ENCODE results near the gene IKZF4.
A peak's percentile ranks its signal among the peaks of the same experiment; 100 is the strongest.
"Not testable (repeated sequence)": the region's sequence is repeated elsewhere in the genome, so short reads cannot be mapped to it uniquely, and the experiment has no call there.

The IKZF4 gene

DNA sequence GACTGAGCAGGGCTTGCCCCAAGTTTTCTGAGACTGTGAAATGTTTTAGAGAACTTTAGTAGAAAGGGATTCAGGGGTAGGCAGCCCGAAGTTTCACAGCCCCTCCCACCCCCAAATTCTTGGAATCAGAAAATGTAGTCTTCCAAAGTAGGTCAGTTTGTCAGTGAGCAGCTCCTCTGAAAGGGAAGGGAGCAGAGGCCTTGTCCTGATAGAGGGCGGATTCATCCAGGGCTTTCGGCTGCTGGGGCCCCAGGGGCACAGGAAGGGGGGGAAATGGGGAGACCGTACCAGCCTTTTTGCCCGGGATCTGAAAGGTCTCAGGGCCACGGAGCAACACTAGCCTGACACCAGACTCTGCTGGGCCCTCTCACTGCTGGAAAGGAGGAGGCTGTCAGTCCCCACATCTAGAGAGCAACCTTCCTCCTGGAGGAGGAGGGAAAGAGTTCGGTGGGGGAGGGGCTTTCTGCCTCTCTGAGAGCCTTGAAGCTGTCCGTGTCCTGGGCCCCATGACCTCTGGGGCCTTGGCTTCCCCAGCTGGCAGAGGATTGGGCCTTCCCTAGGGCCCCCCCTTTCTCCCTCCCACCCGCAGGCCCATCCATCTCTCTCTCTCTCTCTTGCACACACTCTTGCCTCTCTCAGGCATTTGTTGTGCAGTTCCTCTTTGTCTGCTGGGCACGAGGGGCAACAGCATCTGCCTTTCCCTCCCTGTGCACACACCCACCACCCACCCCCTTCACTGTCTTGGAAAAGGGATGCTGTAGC is at the start of gene IKZF4:
TSS of gene IKZF4 (plus strand) at position 621 of the 762 bp plus-strand sequence. CDS start 451 bp downstream, outside the sequence.
- H3K4me3 ChIP-seq (ENCODE audit: low read length) = peak within 1 kb of the TSS; percentile 67
- peak; percentile 32 for DNase-seq (ENCODE audit: low read depth)
- peak within 1 kb of the TSS; percentile 83 for H3K9ac ChIP-seq (ENCODE audit: low read length)
- H3K9me3 ChIP-seq (ENCODE audit: control insufficient read depth, low read length) = no peaks in the 10 kb centered on the region
- H3K36me3 ChIP-seq (ENCODE audit: control insufficient read depth, insufficient read depth, low read length, severe bottlenecking) = peaks cover 10% of the 10 kb centered on the region
- H3K27me3 ChIP-seq (replicated peaks; ENCODE audit: control insufficient read depth, insufficient read depth, low read length) = no peaks in the 10 kb centered on the region
- peaks cover 29% of the 10 kb centered on the region for H3K4me1 ChIP-seq (ENCODE audit: control insufficient read depth, insufficient read depth, low read length)

DNA sequence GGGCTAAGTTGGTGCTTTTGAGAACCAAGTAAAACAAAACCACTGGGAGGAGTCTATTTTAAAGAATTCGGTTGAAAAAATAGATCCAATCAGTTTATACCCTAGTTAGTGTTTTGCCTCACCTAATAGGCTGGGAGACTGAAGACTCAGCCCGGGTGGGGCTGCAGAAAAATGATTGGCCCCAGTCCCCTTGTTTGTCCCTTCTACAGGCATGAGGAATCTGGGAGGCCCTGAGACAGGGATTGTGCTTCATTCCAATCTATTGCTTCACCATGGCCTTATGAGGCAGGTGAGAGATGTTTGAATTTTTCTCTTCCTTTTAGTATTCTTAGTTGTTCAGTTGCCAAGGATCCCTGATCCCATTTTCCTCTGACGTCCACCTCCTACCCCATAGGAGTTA is 48.8 kb upstream of the IKZF4 start:
- peak; percentile 66 for DNase-seq (ENCODE audit: low read depth)
- H3K27me3 ChIP-seq (replicated peaks; ENCODE audit: control insufficient read depth, insufficient read depth, low read length) = no peaks in the 10 kb centered on the region
- H3K36me3 ChIP-seq (ENCODE audit: control insufficient read depth, insufficient read depth, low read length, severe bottlenecking) = peaks cover 3% of the 10 kb centered on the region
- peak overlapping the region; percentile 91 for H3K9ac ChIP-seq (ENCODE audit: low read length)
- H3K9me3 ChIP-seq (ENCODE audit: control insufficient read depth, low read length) = no peaks in the 10 kb centered on the region
- H3K4me1 ChIP-seq (ENCODE audit: control insufficient read depth, insufficient read depth, low read length) = peaks cover 35% of the 10 kb centered on the region
- H3K4me3 ChIP-seq (ENCODE audit: low read length) = peak overlapping the region; percentile 89

DNA sequence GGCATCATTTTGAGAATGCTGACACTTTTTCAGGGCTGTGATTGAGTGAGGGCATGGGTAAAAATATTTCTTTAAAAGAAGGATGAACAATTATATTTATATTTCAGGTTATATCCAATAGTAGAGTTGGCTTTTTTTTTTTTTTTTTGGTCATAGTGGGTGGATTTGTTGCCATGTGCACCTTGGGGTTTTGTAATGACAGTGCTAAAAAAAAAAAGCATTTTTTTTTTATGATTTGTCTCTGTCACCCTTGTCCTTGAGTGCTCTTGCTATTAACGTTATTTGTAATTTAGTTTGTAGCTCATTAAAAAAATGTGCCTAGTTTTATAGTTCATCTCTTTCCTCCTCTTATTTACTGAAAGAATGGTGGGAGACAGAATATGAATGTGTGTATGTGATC is 48.4 kb upstream of the IKZF4 start:
- peak overlapping the region; percentile 91 for H3K9ac ChIP-seq (ENCODE audit: low read length)
- H3K9me3 ChIP-seq (ENCODE audit: control insufficient read depth, low read length) = no peaks in the 10 kb centered on the region
- no peaks in the 10 kb centered on the region for H3K27me3 ChIP-seq (replicated peaks; ENCODE audit: control insufficient read depth, insufficient read depth, low read length)
- DNase-seq (ENCODE audit: low read depth) = peak; percentile 17
- peaks cover 7% of the 10 kb centered on the region for H3K36me3 ChIP-seq (ENCODE audit: control insufficient read depth, insufficient read depth, low read length, severe bottlenecking)
- peaks cover 31% of the 10 kb centered on the region for H3K4me1 ChIP-seq (ENCODE audit: control insufficient read depth, insufficient read depth, low read length)
- peak overlapping the region; percentile 89 for H3K4me3 ChIP-seq (ENCODE audit: low read length)

DNA sequence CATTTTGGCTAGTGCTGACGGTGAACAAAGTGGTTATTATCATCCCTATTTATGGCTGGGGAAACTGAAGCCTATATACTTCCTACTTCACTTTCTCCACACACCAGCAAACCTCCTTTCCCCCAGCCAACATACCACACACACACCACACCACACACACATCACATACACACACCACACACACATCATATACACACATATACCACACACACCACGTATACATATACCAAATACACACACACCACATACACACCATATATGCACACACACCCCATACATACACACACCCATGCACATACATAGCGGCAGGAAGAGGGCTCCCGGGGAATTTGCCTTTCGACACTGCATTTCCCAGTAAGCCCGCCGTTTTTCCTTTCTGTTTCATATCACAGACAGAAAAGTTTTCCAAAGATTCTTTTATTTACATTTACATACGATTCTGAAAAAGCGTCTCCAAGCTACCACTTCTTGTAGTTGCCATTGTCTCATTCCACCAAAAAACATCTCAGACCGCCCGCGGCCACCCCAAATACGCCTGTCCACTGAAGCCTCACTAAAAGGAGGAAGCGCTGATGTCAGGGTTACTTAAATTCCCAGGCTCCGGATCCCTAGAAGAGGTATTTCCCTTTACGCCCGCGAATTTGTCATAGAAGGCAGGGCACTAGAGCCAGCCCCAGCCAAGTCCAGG is 47.8 kb upstream of the IKZF4 start:
- peak overlapping the region; percentile 89 for H3K4me3 ChIP-seq (ENCODE audit: low read length)
- no peaks in the 10 kb centered on the region for H3K27me3 ChIP-seq (replicated peaks; ENCODE audit: control insufficient read depth, insufficient read depth, low read length)
- DNase-seq (ENCODE audit: low read depth) = no peak
- peaks cover 29% of the 10 kb centered on the region for H3K4me1 ChIP-seq (ENCODE audit: control insufficient read depth, insufficient read depth, low read length)
- peaks cover 7% of the 10 kb centered on the region for H3K36me3 ChIP-seq (ENCODE audit: control insufficient read depth, insufficient read depth, low read length, severe bottlenecking)
- H3K9me3 ChIP-seq (ENCODE audit: control insufficient read depth, low read length) = no peaks in the 10 kb centered on the region
- H3K9ac ChIP-seq (ENCODE audit: low read length) = peak overlapping the region; percentile 91

DNA sequence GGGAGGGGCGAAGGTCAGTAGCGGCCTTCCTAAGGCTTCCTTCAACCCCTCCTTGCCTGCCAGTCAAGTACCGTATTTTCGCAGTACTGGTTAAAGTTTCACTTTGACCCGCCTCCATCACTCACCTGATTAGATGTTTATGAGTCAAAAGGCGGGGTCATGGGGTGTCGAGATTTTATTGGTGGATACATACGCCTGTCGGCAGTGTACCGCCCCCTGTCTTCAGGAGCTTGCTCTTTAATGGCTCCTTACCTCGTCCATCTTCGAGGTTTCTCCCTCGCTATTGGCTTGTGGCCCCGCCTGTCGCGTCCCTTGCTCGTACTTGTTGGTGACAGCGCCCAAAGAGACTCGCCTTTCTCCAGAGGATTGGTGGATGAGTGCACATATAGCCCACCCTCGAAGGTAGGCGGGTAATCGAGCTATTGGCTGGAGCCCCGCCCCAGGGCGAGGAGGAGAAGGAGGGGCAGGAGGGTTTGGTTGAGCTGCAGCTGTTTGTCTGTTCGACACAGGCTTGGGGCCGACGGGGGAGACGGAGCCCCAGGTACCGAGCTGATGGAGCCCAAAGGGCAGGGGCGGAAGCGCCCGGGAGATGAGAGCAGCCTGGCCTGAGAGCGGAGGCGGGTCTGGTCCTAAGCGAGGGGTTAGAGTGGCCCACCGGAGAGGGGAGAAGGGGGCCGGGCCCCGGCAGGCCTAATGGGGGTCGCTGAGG is 47.1 kb upstream of the IKZF4 start, which contains the start of gene RAB5B:
TSS of gene RAB5B (plus strand) at position 480 of the 709 bp plus-strand sequence. CDS start 12,883 bp downstream, outside the sequence.
- Histone ChIP-seq H3K9ac (ENCODE audit: low read length) (peak within 1 kb of the TSS; percentile 100), H3K4me1 (ENCODE audit: control insufficient read depth, insufficient read depth, low read length) (peaks cover 29% of the 10 kb centered on the region), H3K36me3 (ENCODE audit: control insufficient read depth, insufficient read depth, low read length, severe bottlenecking) (peaks cover 7% of the 10 kb centered on the region), H3K27me3 (replicated peaks; ENCODE audit: control insufficient read depth, insufficient read depth, low read length) (no peaks in the 10 kb centered on the region), H3K4me3 (ENCODE audit: low read length) (peak within 1 kb of the TSS; percentile 97), H3K9me3 (ENCODE audit: control insufficient read depth, low read length) (no peaks in the 10 kb centered on the region)
- peak; percentile 100 for DNase-seq (ENCODE audit: low read depth)

DNA sequence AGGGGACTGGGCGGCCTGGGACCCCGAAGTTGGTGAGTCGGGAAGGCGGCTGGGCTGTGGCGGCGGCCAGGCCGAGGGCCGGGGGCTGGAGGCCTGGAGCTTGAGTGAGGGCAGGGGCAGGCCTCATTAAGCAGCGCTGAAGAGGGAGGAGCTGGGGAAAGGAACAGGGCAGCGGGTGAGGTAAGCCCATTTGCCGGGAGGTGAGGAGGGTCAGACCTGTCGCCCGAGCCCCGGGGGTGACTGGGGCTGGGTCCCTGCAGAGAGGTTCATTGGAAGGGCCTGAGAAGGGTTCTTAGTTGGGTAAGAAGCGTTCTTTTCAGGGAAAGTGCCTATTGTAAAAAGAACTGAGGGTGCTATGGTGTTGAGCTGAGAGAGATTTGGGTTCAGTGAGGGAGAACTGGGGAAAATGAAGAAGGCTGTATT is 46.5 kb upstream of the IKZF4 start:
- Histone ChIP-seq H3K4me1 (ENCODE audit: control insufficient read depth, insufficient read depth, low read length) (peaks cover 29% of the 10 kb centered on the region), H3K36me3 (ENCODE audit: control insufficient read depth, insufficient read depth, low read length, severe bottlenecking) (peaks cover 7% of the 10 kb centered on the region), H3K27me3 (replicated peaks; ENCODE audit: control insufficient read depth, insufficient read depth, low read length) (no peaks in the 10 kb centered on the region), H3K9me3 (ENCODE audit: control insufficient read depth, low read length) (no peaks in the 10 kb centered on the region), H3K9ac (ENCODE audit: low read length) (peak overlapping the region; percentile 100), H3K4me3 (ENCODE audit: low read length) (peak overlapping the region; percentile 97)
- DNase-seq (ENCODE audit: low read depth) = peak; percentile 76

DNA sequence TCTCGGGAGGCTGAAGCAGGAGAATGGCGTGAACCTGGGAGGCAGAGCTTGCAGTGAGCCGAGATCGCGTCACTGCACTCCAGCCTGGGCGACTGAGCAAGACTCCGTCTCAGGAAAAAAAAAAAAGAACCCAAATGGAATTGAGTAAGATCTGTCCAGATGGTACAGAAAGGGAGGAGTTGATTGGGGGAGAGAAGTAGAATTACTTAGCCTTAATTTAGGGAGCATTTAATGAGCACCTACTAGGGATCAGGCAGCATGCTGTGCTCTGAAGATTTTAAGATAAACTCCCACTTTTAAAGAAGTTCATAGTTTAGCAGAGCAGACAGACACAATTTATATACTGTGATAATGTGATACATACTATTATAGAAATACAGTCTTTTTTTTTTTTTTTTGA is 42.5 kb upstream of the IKZF4 start:
- peaks cover 26% of the 10 kb centered on the region for H3K36me3 ChIP-seq (ENCODE audit: control insufficient read depth, insufficient read depth, low read length, severe bottlenecking)
- H3K4me1 ChIP-seq (ENCODE audit: control insufficient read depth, insufficient read depth, low read length) = peaks cover 13% of the 10 kb centered on the region
- no peaks in the 10 kb centered on the region for H3K27me3 ChIP-seq (replicated peaks; ENCODE audit: control insufficient read depth, insufficient read depth, low read length)
- H3K9ac ChIP-seq (ENCODE audit: low read length) = no peak overlapping the region
- no peaks in the 10 kb centered on the region for H3K9me3 ChIP-seq (ENCODE audit: control insufficient read depth, low read length)
- DNase-seq (ENCODE audit: low read depth) = no peak
- H3K4me3 ChIP-seq (ENCODE audit: low read length) = no peak overlapping the region

DNA sequence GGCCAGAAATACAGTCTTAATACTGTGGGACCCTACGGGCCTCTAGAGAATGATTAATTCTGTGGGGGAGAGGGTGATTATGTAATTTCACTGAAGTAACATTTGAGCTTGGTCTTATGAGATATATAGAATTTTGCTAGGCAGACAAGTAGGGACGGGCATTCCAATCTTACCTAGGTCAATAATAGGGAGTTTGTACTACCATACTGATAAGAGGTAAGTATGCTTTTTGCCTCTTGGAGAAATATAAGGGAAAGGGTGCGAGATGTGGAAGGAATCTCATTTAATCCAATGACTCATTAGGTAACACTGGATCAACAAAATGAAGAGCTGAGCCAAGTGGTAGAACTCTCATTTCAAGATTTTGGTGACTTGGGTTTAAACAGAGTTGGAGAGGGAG is 41.8 kb upstream of the IKZF4 start:
- Histone ChIP-seq H3K4me1 (ENCODE audit: control insufficient read depth, insufficient read depth, low read length) (peaks cover 13% of the 10 kb centered on the region), H3K27me3 (replicated peaks; ENCODE audit: control insufficient read depth, insufficient read depth, low read length) (no peaks in the 10 kb centered on the region), H3K9me3 (ENCODE audit: control insufficient read depth, low read length) (no peaks in the 10 kb centered on the region), H3K36me3 (ENCODE audit: control insufficient read depth, insufficient read depth, low read length, severe bottlenecking) (peaks cover 30% of the 10 kb centered on the region), H3K4me3 (ENCODE audit: low read length) (no peak overlapping the region), H3K9ac (ENCODE audit: low read length) (no peak overlapping the region)
- no peak for DNase-seq (ENCODE audit: low read depth)

DNA sequence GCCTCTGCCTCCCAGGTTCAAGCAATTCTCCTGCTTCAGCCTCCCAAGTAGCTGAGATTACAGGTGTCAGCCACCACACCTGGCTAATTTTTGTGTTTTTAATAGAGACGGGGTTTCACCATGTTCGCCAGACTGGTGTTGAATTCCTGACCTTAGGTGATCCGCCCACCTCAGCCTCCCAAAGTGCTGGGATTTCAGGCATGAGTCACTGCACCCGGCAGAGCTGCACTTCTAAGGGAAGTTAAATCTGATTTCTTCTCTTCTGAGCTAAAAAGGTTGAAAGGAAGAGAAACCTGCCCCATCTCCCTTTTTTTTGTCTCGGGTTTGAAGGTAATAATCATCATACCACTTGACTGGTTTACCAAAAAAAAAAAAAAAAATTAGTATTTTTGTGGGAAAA is 39.0 kb upstream of the IKZF4 start:
- H3K4me3 ChIP-seq (ENCODE audit: low read length); H3K9ac ChIP-seq (ENCODE audit: low read length); H3K9me3 ChIP-seq (ENCODE audit: control insufficient read depth, low read length); H3K4me1 ChIP-seq (ENCODE audit: control insufficient read depth, insufficient read depth, low read length); H3K27me3 ChIP-seq (replicated peaks; ENCODE audit: control insufficient read depth, insufficient read depth, low read length); DNase-seq (ENCODE audit: low read depth): not testable (repeated sequence)
- H3K36me3 ChIP-seq (ENCODE audit: control insufficient read depth, insufficient read depth, low read length, severe bottlenecking) = peaks cover 51% of the 10 kb centered on the region

DNA sequence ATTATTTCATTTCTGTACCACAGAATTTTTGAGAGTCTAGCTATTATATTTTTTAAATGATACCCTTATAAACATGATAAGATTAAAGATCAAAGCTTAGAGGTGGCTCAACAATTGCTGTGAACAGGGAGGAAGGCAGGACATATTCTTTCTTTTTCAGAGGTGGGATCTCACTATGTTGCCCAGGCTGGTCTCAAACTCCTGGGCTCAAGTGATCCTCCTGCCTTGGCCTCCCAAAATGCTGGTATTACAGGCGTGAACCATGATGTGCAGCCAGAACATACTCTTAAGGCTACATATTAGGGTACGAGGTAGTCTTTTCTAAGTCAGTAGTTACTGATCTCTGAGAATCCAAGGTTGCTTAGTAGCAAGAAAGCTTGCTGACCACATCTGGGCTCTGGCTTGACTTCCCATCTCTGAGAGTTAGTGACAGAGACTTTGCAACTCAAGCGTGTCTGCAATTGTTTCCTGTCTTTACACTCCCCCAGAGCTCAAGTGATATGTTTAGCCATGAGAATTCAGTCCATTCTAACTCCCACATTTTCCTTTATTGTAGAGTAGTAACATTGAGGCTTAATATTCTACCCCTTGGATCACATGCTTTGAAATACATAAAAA is 38.4 kb upstream of the IKZF4 start:
- H3K9me3 ChIP-seq (ENCODE audit: control insufficient read depth, low read length) = no peaks in the 10 kb centered on the region
- H3K4me1 ChIP-seq (ENCODE audit: control insufficient read depth, insufficient read depth, low read length) = no peaks in the 10 kb centered on the region
- H3K36me3 ChIP-seq (ENCODE audit: control insufficient read depth, insufficient read depth, low read length, severe bottlenecking) = peaks cover 51% of the 10 kb centered on the region
- no peak overlapping the region for H3K4me3 ChIP-seq (ENCODE audit: low read length)
- H3K27me3 ChIP-seq (replicated peaks; ENCODE audit: control insufficient read depth, insufficient read depth, low read length) = no peaks in the 10 kb centered on the region
- H3K9ac ChIP-seq (ENCODE audit: low read length) = no peak overlapping the region
- DNase-seq (ENCODE audit: low read depth) = no peak

Measured in adipocyte (in vitro differentiated cells).